K562 (cell line): ENCODE results near the gene SSR2. TPM values are rescaled to one million over a fixed set of nuclear protein-coding genes. Genes with fewer than 3 reads are reported as not detected.

Experiments
- ATAC-seq: fragments of 200-7000 bp; cut with Tn5 transposase; 3 replicates; pipeline ENCODE4 v1.9.1; 2020; ENCODE audit warnings: moderate library complexity
- BruUV-seq: library from RNA; stranded (reverse); fragments of 400-500 nt; replicated peaks from 2 replicates; lab custom pipeline; 2021; lab: Mats Ljungman, UMichigan
- CTCF ChIA-PET: fragments of 300-600 bp; formaldehyde crosslinking; extraction: SDS; loops from one replicate; lab custom pipeline; 2021; ENCODE audit warnings: low intra/inter-chr PET ratio; lab: Yijun Ruan, JAX
- POLR2A ChIA-PET: fragments of 300-600, 350-650 bp; sonication (Branson Sonifier 250); formaldehyde crosslinking; extraction: SDS; loops from one replicate; lab custom pipeline; 2021; ENCODE audit warnings: antibody characterized with exemption, inconsistent platforms; lab: Yijun Ruan, JAX
- DNase-seq, 4 experiments: peaks; one replicate each; pipeline versions ENCODE4 v3.0.0 to v3.0.0-alpha.2; 2011 to 2018; ENCODE audit warnings: low spot score in 3 of 4, mixed read lengths in 3 of 4; ENCODE audit errors: extremely low read depth in 1 of 4
- FAIRE-seq: peaks from 2 replicates; lab custom pipeline; 2011; peaks lifted over from hg19 to GRCh38; lab: Jason Lieb, UNC
- H2AFZ ChIP-seq: 2 replicates; pipeline ENCODE4 v1.6.0; 2011; ENCODE audit warnings: low read depth, low read length, control low read depth, inconsistent platforms
- H3K27ac ChIP-seq: fragments of 200-600 bp; 3 replicates; pipeline ENCODE4 v1.8.0; 2011; ENCODE audit warnings: low read depth, mild to moderate bottlenecking, control low read depth, inconsistent platforms, low read length, moderate library complexity, mixed read lengths; ENCODE audit errors: extremely low read depth
- H3K27me3 ChIP-seq, 2 experiments: fragments of 300-600 bp in 1 of 2; 2 replicates in 1 of 2; 3 replicates in 1 of 2; pipeline versions ENCODE4 v1.6.0 to v1.8.0; 2011; ENCODE audit warnings: inconsistent platforms in 2 of 2, low read length in 2 of 2, mild to moderate bottlenecking in 1 of 2, mixed read lengths in 1 of 2, moderate library complexity in 1 of 2; ENCODE audit not compliant: control insufficient read depth in 2 of 2, insufficient read depth in 2 of 2
- H3K36me3 ChIP-seq: fragments of 300-600 bp; 3 replicates; pipeline ENCODE4 v1.8.0; 2011; ENCODE audit warnings: mild to moderate bottlenecking, low read length, inconsistent platforms; ENCODE audit not compliant: control insufficient read depth, insufficient read depth
- H3K4me1 ChIP-seq, 2 experiments: fragments of 200-600 bp in 1 of 2; replicated peaks in 1 of 2; 2 replicates in 1 of 2; 3 replicates in 1 of 2; pipeline versions ENCODE4 v1.5.1 to v1.8.0; 2011; ENCODE audit warnings: inconsistent platforms in 2 of 2, low read length in 2 of 2, mild to moderate bottlenecking in 1 of 2, mixed read lengths in 1 of 2, moderate library complexity in 1 of 2; ENCODE audit not compliant: control insufficient read depth in 2 of 2, insufficient read depth in 2 of 2
- H3K4me2 ChIP-seq: 2 replicates; pipeline ENCODE4 v1.6.1; 2011; ENCODE audit warnings: low read length, control low read depth, inconsistent platforms, mixed read lengths; ENCODE audit not compliant: insufficient read depth
- H3K4me3 ChIP-seq: fragments of 200-600 bp; sonication (generic), shearing (Covaris generic); 2 replicates; pipeline ENCODE4 v1.5.1; 2016; ENCODE audit warnings: control low read depth, inconsistent platforms
- H3K79me2 ChIP-seq: fragments of 200-600 bp; 3 replicates; pipeline ENCODE4 v1.8.0; 2011; ENCODE audit warnings: low read length, inconsistent platforms; ENCODE audit not compliant: control insufficient read depth, insufficient read depth
- H3K9ac ChIP-seq, 2 experiments: 2 replicates each; pipeline versions ENCODE4 v1.6.0 to v1.6.1; 2011; ENCODE audit warnings: low read depth in 2 of 2, low read length in 2 of 2, control low read depth in 1 of 2, inconsistent platforms in 1 of 2, mild to moderate bottlenecking in 1 of 2, mixed read lengths in 1 of 2; ENCODE audit not compliant: insufficient read depth in 1 of 2
- H3K9me1 ChIP-seq: one replicate; pipeline ENCODE4 v1.6.0; 2011; ENCODE audit warnings: inconsistent platforms, mild to moderate bottlenecking, low read length, moderate library complexity; ENCODE audit not compliant: control insufficient read depth, insufficient read depth
- H3K9me3 ChIP-seq: replicated peaks from 2 replicates; pipeline ENCODE4 v1.5.1; 2011; ENCODE audit warnings: low read depth, low read length, inconsistent platforms; ENCODE audit not compliant: control insufficient read depth, insufficient read depth
- H4K20me1 ChIP-seq: replicated peaks from 2 replicates; pipeline ENCODE4 v1.6.1; 2011; ENCODE audit warnings: low read length, inconsistent platforms, mixed read lengths; ENCODE audit not compliant: control insufficient read depth, insufficient read depth
- BRF1 ChIP-seq: IDR thresholded peaks from 3 replicates; pipeline ENCODE4 v1.6.1; 2011; ENCODE audit warnings: borderline replicate concordance, mild to moderate bottlenecking; ENCODE audit not compliant: insufficient read length; ENCODE audit errors: extremely low read depth
- DPF2 ChIP-seq: fragments of 450-650 bp; IDR thresholded peaks from 2 replicates; pipeline ENCODE4 v1.6.1; 2016
- ELK1 ChIP-seq: sonication (generic); formaldehyde crosslinking; IDR thresholded peaks from 2 replicates; pipeline ENCODE4 v1.8.1; 2022; ENCODE audit warnings: missing genetic modification reagents
- EP400 ChIP-seq: fragments of 450-650 bp; IDR thresholded peaks from 2 replicates; pipeline ENCODE4 v1.6.1; 2017; ENCODE audit warnings: antibody characterized with exemption, mild to moderate bottlenecking, moderate library complexity
- FOXK2 ChIP-seq, 2 experiments: fragments of 450-650 bp; IDR thresholded peaks in 1 of 2; conservative IDR thresholded peaks in 1 of 2; 2 replicates each; pipeline ENCODE4 v1.6.1; 2016; ENCODE audit warnings: low read depth in 2 of 2, mild to moderate bottlenecking in 1 of 2
- MEF2D ChIP-seq: conservative IDR thresholded peaks from 2 replicates; pipeline ENCODE4 v1.6.1; 2016; ENCODE audit warnings: low read depth, missing genetic modification characterization, missing compliant biosample characterization
- NFIC ChIP-seq: fragments of 450-650 bp; IDR thresholded peaks from 2 replicates; pipeline ENCODE4 v1.6.1; 2017; ENCODE audit warnings: mild to moderate bottlenecking, inconsistent platforms
- PCBP2 ChIP-seq: fragments of 200-400 bp; formaldehyde crosslinking; IDR thresholded peaks from 2 replicates; pipeline ENCODE4 v1.6.1; 2018; ENCODE audit warnings: low read length, low read depth, mild to moderate bottlenecking, moderate library complexity; ENCODE audit not compliant: poor library complexity, severe bottlenecking
- POLR2AphosphoS5 ChIP-seq: IDR thresholded peaks from 2 replicates; pipeline ENCODE4 v1.6.1; 2011; ENCODE audit warnings: mild to moderate bottlenecking, low read depth, low read length, moderate library complexity; ENCODE audit not compliant: control insufficient read depth, insufficient read depth
- PRDM10 ChIP-seq: fragments of 450-650 bp; IDR thresholded peaks from 2 replicates; pipeline ENCODE4 v1.6.1; 2018; ENCODE audit not compliant: partially characterized antibody
- PTBP1 ChIP-seq: fragments of 200-400 bp; formaldehyde crosslinking; IDR thresholded peaks from 2 replicates; pipeline ENCODE4 v1.6.1; 2017; ENCODE audit warnings: low read depth, low read length
- RFX1 ChIP-seq: fragments of 450-650 bp; IDR thresholded peaks from 2 replicates; pipeline ENCODE4 v1.6.1; 2016; ENCODE audit warnings: mild to moderate bottlenecking, moderate library complexity
- TAF1 ChIP-seq: IDR thresholded peaks from 2 replicates; pipeline ENCODE4 v1.6.1; 2011; ENCODE audit warnings: mild to moderate bottlenecking, low read length, moderate library complexity; ENCODE audit not compliant: insufficient read depth, control insufficient read depth, severe bottlenecking; ENCODE audit errors: extremely low read depth
- U2AF1 ChIP-seq: fragments of 200-400 bp; formaldehyde crosslinking; optimal IDR thresholded peaks from 2 replicates; pipeline ENCODE3; 2017; ENCODE audit warnings: mild to moderate bottlenecking, low read depth, low read length, moderate library complexity
- ZNF212 ChIP-seq: fragments of 450-650 bp; formaldehyde crosslinking; IDR thresholded peaks from 2 replicates; pipeline ENCODE4 v1.4.0; 2020; ENCODE audit warnings: mild to moderate bottlenecking
- ZNF395 ChIP-seq: fragments of 200-800 bp; sonication (Bioruptor generic); IDR thresholded peaks from 2 replicates; pipeline ENCODE4 v1.6.1; 2017; ENCODE audit warnings: missing genetic modification characterization, missing compliant biosample characterization
- WGBS: fragments of 100-300 bp; shearing (Covaris generic); methylation state at CpG from one replicate; pipeline ENCODE4 v1.1.6; 2016; ENCODE audit warnings: low coverage, mixed read lengths; ENCODE audit not compliant: insufficient coverage; ENCODE audit errors: missing lambda C conversion rate; 5-methylcytosine and 5-hydroxymethylcytosine counted together
- in situ Hi-C: fragments of 300-500 bp; cut with MboI; formaldehyde crosslinking; loops from 4 replicates; pipeline ENCODE4 v1.15.0; 2018; ENCODE audit warnings: inconsistent platforms, mixed read lengths
- intact Hi-C: fragments of 100-400 bp; cut with micrococcal nuclease; formaldehyde crosslinking; loops from 2 replicates; pipeline ENCODE4 v1.14.2; 2022
- polyA plus RNA-seq, 8 experiments: library from polyadenylated mRNA; depleted of rRNA in 4 of 8; stranded (reverse) in 5 of 8; unstranded in 3 of 8; fragments of >200 nt; fragmentation: Nextera tagmentation in 2 of 8; fragmentation: Illumina TruSeq in 1 of 8; extraction: Ambion mirVana in 2 of 8; extraction: Trizol in 1 of 8; gene quantifications; 2 replicates each; pipeline versions ENCODE4 v1.2.1 to v1.2.3, GENCODE V29; 2011 to 2014; ENCODE audit warnings: inconsistent platforms in 1 of 8, missing spikeins in 1 of 8
- total RNA-seq, 7 experiments: library from RNA; depleted of rRNA in 6 of 7; stranded (reverse); fragments of >200 nt in 6 of 7; fragmentation: Illumina TruSeq in 2 of 7; extraction: Trizol in 2 of 7; gene quantifications; 2 replicates each; pipeline versions ENCODE4 v1.2.1 to v1.2.3, GENCODE V29; 2011 to 2021; ENCODE audit warnings: low replicate concordance in 1 of 7

The SSR2 gene
- total and polyA plus RNA-seq, 9 of the 15 experiments (the other 6 are each of a cell fraction or from before 2014, with no cell fraction given): 161 to 411 (median 240) TPM

DNA sequence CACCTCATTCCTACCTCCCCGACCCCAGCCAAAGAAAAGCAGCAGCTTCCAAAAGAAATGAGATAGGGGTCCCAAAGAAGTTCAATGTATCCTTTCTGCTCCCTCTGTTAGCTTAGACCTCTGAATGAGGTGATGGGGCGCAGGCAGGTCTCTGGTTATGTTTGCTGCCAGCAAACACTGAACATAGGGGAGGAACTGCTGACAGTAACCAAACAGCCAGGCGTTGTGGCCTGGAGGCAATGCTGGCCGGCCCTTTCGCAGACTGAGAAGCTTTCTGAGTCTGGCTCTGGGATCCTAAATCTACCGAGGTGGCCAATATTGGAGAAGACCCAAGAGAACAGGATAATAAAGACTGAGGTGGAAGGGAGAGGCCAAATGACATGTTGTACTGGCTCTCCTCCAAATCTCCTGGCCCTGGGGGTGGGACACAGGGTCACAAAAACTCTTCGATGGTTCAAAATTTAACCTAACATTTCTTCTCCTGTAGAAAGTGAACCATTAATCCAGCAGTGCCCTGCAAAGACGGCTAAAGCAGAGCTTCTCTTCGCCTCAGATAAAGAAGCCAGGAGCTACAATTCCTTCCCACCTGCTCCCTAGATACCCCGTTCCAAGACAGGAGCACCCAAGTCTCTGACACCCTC is 19.6 kb downstream of the SSR2 start:
- FAIRE-seq (no peak), DNase-seq (no peak), ATAC-seq (peak; percentile 14)
- ChIA-PET CTCF (no interaction called here), POLR2A (interaction anchor here (0.6 to 4.0 kb wide), 6 partner anchors 15 to 68 kb away, joined by 3 to 19 read pairs (median 4); no protein-coding TSS in a partner anchor)
- Histone ChIP-seq H3K9ac (peak overlapping the region; percentile 51 to 52; a peak in 3 of 4 replicates), H3K4me3 (no peak overlapping the region), H3K27me3 (no peaks in the 10 kb centered on the region), H3K79me2 (no peaks in the 10 kb centered on the region), H3K9me1 (no peaks in the 10 kb centered on the region), H2AFZ (peak overlapping the region; percentile 96), H3K36me3 (no peaks in the 10 kb centered on the region), H3K4me1 (peaks cover 22 to 34% of the 10 kb centered on the region in 2 experiments; a peak in 4 of 5 replicates), H3K4me2 (peak overlapping the region; percentile 58), H3K9me3 (no peaks in the 10 kb centered on the region), H4K20me1 (no peaks in the 10 kb centered on the region), H3K27ac (peak overlapping the region; percentile 68)
- intact Hi-C loops (loop anchor here (5.0 kb wide), 1 partner anchor 66 kb away; no protein-coding TSS in a partner anchor), in situ Hi-C loops (no loop called here)
- BruUV-seq: no TSS peak
- 48% methylated on average over 10 of the region's 10 CpGs for WGBS
- TF ChIP-seq FOXK2 (conservative IDR thresholded peaks at IDR 0.05 in 1 of 2, IDR thresholded peaks at IDR 0.05 in 1 of 2; ENCODE audit: low read depth in 2 of 2) (0 out of 4 replicates have a peak, but pooled peaks of 1 of the 2 experiments have one; percentile 3), ZNF395 (CRISPR knock-in tag) (0 out of 2 replicates have a peak, but pooled peaks have one; percentile 26), NFIC (peak; percentile 39), ZNF212 (CRISPR knock-in tag) (no peak), TAF1 (no peak), PTBP1 (no peak), PRDM10 (peak; percentile 94), MEF2D (no peak), PCBP2 (no peak), POLR2AphosphoS5 (no peak), U2AF1 (no peak), ELK1 (no peak), DPF2 (no peak), BRF1 (no peak), RFX1 (no peak), EP400 (0 out of 2 replicates have a peak, but pooled peaks have one; percentile 7)
